Measurements from ENCODE around the gene C1GALT1.

C1GALT1 gene

DNA sequence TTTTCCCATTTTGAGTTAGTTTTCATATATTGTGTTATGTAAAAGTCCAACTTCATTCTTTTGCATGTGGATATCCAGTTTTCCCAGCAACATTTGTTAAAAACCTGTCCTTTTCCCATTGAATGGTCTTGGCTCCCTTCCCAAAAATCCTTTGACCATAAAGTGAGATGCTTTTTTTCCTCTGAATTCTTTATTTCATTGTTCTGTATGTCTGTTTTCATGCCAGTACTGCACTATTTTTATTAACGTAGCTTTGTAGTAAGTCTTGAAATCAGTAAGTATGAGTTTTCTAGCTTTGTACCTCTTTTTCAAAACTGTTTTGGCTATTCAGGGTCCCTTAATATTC lies 20.0 kb downstream of the C1GALT1 start:
- DNase-seq, result no peak

DNA sequence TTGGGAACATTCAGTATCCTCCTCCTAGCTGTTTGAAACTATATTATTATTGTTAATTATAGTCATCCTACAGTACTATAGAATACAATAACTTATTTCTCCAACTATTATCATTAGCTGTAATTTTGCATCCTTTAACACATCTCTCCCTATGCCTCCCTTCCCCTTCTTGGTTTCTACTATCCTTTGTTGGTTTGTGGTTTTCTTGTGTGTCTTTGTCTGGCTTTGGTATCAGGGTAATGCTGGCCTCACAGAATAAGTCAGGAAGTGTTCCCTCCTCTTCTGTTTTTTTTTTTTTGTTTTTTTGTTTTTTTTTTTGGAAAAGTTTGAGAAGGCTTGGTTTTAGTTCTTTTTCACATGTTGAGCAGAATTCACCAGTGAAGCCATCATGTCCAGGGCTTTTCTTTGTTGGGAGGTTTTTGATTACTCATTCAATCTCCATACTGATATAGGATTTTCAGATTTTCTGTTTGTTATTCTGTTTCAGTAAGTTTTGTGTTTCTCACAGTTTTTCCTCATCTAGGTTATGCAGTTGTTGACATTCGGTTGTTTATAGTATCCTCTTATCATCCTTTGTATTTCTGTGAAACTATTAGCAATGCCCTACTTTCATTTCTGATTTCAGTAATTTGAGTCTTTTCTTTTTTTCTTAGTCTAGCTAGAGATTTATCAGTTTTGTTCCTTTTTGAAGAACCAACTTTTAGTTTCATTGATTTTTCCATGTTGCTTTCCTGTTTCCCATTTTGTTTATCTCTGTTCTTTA lies 21.6 kb downstream of the C1GALT1 start:
- no peak for DNase-seq

DNA sequence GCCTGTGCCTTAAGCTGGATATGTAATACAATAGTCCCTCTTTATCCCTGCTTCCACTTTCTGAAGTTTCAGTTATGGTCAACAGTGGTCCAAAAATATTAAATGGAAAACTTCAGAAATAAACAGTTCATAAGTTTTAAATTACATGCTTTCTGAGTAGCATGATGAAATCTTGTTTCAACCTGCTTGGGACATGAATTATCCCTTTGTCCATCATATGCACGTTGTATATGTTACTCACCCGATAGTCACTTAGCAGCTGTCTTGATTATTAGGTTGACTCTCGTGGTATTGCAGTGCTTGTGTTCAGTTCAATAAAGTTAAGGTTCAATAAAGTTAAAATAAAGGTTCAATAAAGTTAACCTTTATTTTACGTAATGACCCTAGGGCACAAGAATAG lies 25.5 kb downstream of the C1GALT1 start:
- DNase-seq, result no peak

DNA sequence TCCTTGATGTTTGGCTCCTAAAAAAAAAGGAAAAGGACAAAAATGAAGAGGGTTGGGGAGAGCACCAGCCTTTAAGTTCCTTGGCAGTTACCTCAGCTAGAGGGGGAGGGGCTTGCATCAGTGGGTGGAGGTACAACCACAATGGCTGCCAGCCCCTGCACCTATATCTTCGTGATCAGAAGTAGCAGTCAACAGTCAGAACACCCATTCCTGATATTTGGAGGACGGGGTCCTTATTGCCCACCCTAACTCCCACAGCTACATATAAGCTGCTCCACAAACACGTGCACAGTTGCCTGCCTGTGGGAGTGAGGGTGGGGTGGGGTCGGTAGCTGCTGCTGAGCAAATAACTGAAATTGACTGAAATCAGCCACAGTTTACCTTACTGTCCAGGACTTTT lies 26.2 kb downstream of the C1GALT1 start:
- DNase-seq, result no peak

DNA sequence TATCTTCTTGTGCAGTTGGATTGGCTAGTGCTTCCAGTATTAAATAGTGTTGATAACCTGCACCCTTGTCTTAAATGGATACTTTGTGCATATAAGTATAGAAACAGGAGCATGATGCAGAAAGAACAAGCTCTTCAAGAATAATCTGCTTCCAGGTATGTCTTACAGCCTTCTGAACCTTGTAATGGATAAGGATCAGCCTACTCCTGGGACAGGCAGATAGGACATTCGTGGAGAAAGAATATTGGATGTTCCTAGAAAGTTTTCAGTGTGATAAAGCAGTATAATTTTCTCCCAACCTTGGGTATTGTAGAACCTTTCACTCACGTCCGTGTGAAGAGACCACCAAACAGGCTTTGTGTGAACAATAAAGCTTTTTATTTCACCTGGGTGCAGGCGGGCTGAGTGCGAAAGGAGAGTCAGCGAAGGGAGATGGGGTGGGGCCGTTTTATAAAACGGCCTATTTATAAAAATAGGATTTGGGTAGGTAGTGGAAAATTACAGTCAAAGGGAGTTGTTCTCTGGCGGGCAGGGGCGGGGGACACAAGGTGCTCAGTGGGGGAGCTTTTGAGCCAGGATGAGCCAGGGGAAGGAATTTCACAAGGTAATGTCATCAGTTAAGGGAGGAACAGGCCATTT lies 27.2 kb downstream of the C1GALT1 start:
- DNase-seq, result no peak

DNA sequence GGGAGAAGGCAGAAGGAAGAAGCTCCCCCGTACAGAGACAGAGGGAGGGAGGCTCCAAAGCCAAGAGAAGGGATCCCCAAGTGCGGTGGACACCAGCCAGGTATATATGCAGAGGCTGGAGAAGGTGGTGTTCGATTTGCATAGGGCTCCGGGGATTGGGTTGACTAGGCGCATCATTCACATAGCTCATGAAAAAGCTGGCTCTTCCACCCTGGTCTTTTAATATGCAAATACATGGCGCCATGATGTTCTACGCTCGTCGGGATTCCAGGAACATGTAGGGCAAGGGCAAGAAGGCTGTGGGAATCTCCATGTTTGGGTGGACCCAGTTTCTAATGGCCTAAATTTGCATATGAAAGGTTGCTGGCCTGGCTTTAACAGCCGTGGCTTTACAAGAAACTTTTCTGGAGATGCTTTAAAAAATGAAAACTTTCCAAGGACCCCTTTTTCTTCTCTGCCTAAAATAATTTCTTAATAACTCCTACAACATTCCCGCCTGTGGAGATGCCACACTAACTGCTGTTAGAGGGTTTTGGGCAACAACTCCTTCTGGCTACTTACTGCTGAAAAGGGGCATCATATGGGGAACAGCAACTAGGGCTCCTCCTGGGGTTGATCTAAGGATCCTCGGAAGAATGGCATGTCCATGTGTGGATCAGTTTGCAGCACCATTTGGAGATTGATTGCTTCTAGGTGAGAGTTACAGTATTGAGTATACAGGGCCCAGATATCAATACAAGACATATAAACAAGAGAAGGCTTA lies 28.3 kb downstream of the C1GALT1 start:
- DNase-seq, result no peak

DNA sequence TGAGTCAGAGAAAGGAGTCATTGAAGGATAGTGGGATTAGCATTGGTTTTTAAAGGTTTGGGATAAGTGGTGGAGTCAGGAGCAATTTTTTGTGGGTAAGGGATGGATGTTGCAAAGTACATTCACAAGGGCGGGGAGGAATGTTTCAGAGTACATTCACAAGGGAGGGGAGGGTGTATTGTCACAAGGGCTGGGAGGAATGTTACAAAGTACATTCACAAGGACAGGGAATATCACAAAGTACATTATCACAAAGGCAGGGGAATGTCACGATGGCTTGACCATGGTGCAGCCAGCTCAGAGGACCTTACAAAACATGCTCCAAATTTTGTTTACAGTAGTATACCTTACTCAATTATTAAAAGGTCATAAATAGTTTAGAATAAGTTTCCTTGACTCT lies 30.3 kb downstream of the C1GALT1 start:
- no peak for DNase-seq

DNA sequence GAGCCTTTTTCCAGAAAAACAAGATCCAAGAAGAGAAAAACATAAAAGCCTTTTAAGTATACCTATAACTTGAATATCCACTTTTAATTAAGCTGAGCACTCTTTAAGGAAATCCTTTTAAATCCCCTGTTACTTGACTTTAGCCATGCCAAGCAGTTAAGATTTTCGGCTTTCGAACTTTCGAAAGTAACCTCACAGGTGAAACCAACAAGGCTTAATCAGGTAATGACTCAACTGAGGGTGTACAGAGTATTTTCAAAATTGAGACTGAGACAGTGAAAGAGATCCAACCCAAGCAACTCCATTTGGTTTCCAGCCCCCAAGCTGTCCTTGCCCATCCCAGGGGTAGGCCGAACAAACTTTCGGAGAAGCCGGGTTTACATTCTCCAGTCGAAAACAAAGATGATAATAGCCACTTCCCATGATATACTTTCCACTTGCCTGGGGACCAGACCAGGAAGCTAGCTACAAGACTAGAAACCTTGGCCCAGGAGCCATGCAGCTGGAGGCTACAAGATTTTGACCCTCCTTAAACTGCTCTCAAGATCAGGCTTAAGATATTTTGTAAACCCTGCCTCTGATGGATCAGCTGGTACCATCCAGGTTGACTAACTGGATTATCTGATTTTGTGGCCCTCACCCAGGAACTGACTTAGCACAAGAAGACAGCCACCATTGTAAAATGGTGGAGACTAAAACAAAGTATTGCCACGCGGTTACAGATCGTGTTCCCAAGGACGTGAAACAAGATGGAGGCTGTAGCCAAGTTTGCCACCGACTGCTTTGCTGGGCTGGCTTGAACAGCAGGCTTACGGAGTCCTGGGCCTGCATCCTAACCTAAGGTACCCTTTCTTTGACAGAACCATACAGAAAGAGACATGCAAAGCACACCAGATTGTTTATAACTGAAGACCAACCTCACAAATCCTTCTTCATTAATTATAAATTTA lies 32.3 kb downstream of the C1GALT1 start:
- no peak for DNase-seq

DNA sequence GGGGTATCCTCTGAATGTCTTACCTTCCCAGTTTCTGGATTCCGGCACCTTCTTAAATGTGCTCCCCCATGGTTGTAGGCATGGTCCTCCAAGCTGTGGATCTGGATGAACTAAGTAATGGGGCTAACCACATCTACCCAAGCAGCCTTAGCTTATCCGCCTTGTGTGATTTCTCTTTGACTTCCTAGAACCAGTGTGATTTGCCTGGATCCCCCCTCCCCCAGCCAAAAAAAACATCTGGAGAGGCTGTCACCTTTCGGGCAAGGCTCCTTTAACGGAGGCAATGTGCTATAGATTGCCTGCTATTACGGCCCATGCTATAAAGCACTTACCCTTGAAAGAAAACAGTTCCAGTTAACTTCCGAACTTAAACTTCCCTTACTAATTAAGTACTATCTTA lies 33.9 kb downstream of the C1GALT1 start:
- DNase-seq, result no peak

DNA sequence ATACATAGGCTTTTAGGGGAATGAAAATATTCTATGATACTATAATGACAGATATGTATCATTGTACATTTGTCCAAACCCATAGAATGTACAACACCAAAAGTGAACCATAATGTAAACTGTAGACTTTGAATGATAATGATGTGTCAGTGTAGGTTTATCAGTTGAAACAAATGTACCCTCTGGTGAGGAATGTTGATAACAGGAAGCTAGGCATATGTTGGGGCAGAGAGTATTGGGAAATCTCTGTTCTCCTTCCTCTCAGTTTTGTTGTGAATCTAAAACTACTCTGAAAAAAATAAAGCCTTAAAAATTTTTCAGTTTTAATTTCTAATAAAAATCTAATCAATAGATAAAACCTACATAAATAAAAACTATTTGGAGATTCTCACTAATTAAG lies 36.9 kb downstream of the C1GALT1 start:
- no peak for DNase-seq

DNA sequence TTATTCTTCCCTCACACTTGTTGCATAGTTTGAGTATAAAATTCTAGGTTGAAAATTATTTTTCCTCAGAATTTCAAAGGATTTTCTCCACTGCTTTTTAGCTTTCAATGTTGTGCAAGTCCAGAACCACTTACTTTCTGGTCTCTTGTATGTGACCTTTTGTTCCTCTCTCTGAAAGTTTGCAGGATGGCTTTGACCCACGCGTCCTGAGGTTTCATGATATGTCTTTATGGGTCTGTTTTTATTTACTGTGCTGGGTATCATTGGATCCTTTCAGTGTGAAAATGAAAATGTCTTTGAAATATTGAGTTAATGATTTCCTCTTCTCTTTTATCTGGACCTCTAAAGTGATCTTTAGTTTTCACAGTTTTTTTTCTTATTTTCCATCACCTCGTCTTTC lies 38.5 kb downstream of the C1GALT1 start:
- DNase-seq, result no peak

DNA sequence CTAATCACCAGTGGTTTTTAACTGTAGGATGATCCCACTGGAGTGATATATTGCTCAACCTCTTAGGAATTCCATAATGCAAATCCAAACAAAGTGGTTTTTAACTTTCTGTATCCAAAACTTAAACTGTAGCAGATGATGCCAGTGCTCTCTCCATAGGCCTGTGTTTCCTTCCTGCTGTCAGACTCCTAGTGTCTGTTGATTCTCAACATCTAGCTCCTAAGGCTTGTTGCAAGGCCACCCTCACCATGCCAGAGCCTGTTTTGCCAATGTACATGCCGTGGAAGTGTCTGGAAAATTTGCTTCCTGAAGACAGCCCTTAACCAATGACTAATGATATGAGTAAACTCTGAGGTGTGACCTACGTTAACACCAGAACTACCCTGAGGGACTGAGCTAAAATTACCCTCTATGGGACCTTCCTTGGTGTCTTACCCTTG lies 39.3 kb downstream of the C1GALT1 start:
- no peak for DNase-seq

DNA sequence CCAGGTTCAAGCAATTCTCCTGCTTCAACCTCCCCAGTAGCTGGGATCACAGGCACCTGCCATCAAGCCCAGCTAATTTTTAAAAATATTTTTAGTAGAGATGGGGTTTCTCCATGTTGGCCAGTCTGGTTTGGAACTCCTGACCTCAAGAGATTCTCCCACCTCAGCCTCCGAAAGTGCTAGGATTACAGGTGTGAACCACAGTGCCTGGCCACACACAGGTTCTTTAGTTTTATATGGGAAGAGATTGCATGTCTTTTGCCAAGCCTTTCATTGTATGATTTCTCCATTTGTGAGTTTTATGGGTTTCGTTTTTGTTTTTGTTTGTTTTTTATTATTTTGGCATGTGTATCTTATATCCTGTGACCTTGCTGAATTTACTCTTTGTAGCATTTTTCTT lies 40.9 kb downstream of the C1GALT1 start:
- DNase-seq, result no peak

DNA sequence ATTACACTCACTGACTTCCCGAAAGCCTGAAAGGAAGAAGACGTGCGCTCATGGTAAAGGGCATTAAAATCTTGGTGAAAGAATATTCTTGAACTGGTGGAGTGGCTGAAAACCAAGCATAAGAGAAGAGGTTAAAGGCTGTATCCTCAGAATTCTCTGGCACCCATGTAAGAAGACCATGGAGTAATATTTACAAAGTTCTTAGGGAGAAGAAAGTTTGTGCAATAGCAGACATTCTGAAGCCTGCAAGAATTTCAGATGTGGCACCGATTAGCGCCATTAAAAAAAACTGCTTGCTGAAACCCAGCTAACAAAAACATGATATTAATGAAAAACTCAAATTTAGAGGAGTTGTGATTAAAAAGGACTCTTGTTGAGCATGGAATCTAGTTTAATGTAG lies 44.1 kb downstream of the C1GALT1 start:
- no peak for DNase-seq

DNA sequence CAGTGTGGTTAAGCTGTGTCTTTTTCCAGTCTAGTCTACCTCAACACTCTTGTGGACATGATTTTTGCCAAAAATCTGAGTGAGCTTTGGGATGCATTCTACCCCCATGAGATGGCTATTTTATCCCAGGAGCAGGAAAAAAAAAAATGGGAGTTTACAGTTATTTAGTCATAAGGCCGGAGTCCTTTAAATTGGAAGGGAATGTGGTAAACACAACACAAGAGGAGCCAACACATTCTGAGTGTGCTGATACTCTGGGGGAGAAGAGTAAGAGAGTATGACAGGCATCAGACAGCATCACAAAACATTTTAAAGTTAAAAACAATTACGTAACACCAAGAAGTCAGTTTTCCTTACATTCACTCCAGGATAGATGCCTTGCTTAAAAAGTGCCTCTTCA lies 46.1 kb downstream of the C1GALT1 start:
- no peak for DNase-seq

DNA sequence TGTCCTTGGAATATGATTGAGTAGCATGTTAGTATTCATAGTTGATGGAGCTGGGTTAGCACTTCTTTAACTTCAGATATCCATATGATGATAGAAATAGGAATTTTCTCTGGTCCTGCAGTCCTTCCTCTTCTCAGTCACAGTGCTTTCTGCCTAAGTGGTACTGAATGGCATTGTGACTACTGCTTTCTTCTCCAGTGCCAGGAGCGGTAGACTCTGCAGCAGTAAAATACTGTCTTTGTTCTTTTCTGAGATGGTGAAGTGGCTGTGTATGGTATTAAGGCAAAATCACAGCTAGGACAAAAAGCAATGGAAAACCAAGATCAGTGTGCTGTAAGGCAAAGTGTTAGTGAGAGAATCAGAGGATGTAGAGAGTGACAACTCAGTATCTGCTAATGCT lies 46.6 kb downstream of the C1GALT1 start:
- DNase-seq, result no peak

DNA sequence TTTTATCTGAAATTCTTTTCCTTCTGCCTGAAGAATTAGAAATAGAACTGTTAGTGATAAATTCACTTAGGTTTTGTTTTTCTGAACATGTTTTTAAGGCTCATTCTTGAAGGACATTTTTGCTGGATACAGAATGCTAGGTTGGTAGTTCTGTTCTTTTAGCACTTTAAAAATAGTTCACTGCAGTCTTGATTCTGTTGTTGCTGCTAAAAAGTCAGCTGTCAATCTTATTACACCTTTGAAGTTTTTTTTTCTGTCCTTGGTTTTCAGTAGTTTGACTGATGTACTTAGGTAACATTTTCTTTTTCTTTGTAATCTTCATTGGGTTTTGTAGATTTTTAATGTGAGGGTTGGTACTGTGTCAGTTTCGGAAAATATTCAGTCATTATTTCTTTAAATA lies 48.7 kb downstream of the C1GALT1 start:
- DNase-seq, result no peak

DNA sequence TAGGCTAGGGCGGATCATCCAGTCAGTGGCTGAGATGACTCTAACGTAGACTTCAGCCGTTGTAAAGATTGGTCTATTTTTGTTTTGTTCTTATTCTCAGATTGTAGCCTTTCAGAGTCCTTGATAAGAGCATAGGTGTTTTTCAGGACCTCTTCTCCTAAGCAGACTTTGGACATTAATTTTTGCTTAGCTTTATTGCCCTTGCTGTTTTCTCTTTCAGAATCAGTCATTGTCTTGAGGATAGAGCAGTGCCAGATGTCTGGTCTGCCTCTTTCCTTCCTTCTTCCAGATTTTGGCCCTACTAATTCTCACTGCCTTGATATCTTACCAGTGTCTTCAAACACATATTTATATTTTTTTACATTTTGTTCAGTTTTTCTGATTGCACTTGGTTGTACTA lies 49.5 kb downstream of the C1GALT1 start:
- DNase-seq, result no peak

DNA sequence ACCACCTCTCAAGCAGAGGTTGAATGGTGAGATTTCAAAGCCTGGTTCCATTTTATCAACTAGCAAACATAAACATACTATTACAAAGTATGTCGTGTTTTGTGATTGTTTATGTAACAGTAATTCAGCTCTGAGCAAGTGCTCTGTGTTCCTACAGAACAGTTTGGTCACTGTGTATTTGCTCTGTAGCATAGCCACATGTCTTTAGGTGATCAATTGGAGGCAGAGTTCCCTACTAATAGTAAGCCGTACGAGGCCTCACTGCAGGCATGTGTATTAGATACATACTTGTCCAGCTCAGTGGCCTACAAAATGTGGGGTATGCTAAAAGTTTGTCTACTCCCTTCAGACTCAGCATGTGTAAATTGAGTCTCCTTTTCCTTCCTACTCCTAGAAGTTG lies 53.0 kb downstream of the C1GALT1 start:
- DNase-seq, result no peak

DNA sequence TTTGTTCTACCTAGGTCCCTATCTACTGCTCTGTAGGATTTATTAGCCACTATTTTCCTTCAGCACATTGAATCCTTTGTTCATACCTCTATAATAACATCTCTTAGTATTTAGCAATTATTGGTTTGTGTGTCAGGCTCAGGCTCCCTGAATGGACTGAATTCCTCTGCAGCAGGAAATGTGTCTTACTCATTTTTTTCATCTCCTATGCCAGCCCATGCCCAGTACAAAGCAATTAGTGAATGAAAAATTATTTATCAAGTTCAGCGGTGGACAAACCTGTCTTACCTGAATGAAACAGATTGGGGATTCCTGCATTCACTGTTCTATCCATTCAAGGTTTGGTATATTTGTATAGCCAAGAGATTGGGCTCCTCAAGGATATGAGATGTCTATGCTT lies 53.7 kb downstream of the C1GALT1 start:
- DNase-seq, result no peak

DNA sequence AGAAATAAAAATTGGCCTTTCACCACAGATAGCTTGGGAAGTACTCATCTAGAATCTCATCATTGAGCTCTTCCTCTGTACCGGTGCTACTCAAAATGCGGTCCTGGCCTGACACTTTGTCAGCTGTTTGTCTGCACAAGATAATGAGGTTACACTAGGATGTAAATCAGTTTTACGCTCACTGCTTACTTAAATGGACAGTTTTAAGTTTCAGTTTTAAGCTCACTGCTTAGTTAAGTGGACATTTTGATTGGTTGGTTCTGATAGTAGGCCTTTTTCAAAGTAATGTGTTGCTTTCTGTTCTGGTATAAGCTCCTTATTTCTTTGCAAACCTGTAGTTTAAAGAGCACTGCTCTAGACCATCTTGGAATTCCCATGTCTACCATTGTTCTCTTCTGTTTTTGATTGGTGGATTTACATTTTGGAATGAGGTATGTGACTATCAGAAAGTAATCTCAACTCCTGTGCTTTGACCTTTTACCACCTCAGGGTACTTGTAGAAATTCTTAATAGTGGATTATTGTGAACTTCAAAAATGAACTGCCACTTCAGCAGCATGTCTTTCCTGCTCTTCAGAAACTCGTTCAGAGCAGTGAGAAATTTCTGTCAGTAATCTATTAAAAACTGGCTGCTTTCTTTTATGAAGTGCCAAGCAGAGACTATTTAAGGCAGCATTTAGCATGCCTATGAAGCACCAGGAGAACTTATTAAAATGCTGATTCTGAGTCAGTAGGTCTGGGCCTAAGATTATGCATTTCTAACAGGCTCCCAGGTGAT lies 55.0 kb downstream of the C1GALT1 start:
- no peak for DNase-seq

DNA sequence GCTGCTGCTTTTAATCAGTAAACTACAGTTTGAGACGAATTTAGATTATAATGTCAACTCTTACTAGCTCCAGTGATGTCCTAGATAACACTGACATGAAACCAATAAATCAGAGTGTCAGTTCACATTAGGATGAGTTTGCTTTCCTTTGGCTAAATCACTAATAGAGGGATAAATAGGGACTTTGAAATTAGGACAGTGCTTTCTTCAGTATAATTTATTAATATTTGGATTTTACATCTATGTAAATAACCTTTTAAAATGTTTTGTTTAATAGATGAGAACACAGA lies 55.6 kb downstream of the C1GALT1 start:
- DNase-seq, result no peak

DNA sequence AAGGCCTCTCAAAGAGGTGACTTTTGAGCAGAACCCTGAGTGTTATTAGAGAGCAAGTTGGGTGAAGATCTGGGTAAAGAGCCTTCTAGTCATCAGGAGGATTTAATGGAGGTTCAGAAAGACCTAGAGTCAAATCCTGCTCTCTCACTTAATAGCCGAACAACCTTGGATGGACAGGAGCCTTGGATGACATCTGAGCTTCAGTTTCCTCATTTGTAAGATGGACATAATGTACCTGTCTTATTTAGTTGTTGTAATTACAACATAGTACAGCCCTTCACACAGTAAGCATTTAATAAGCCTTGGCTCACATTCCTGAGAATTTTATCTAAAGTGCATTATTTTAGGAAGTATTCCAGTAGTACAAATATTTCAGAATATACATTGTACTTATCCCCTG lies 57.0 kb downstream of the C1GALT1 start:
- no peak for DNase-seq
